Measurements from ENCODE around the gene COG1. TPM values are rescaled to one million over a fixed set of nuclear protein-coding genes. Genes with fewer than 3 reads are reported as not detected.

COG1 gene
- polyA plus RNA-seq, 1 donor, result 36.2 TPM

- Histone ChIP-seq H3K4me1 (ENCODE audit: control insufficient read depth, insufficient read depth, low read length) (peaks cover 12% of the 10 kb centered on the region), H3K36me3 (ENCODE audit: control insufficient read depth, insufficient read depth, low read length) (no peaks in the 10 kb centered on the region), H3K27me3 (ENCODE audit: control insufficient read depth, insufficient read depth, low read length) (peaks cover 6% of the 10 kb centered on the region), H3K27ac (ENCODE audit: low read length) (no peak overlapping the region), H3K4me3 (ENCODE audit: low read length) (no peak overlapping the region), H3K9me3 (ENCODE audit: control insufficient read depth, low read depth, low read length) (no peaks in the 10 kb centered on the region)
- peak in 1 of 2 donors; percentile 51 for DNase-seq
- WGBS (ENCODE audit: insufficient coverage, low lambda C conversion rate), result 41% methylated on average over 2 of the region's 9 CpGs
These were observed 5.6 kb upstream of the COG1 start for GRCh38 chr17:73187203-73187769.

GRCh38 chr17:73188011-73188410 lies 4.8 kb upstream of the COG1 start:
- H3K9me3 ChIP-seq (ENCODE audit: control insufficient read depth, low read depth, low read length), result no peaks in the 10 kb centered on the region
- H3K27ac ChIP-seq (ENCODE audit: low read length), result no peak overlapping the region
- 80% methylated on average over 1 of the region's 1 CpG for WGBS (ENCODE audit: insufficient coverage, low lambda C conversion rate)
- H3K4me1 ChIP-seq (ENCODE audit: control insufficient read depth, insufficient read depth, low read length), result peaks cover 9% of the 10 kb centered on the region
- no peak overlapping the region for H3K4me3 ChIP-seq (ENCODE audit: low read length)
- no peak for DNase-seq
- no peaks in the 10 kb centered on the region for H3K36me3 ChIP-seq (ENCODE audit: control insufficient read depth, insufficient read depth, low read length)
- H3K27me3 ChIP-seq (ENCODE audit: control insufficient read depth, insufficient read depth, low read length), result peaks cover 6% of the 10 kb centered on the region

- WGBS (ENCODE audit: insufficient coverage, low lambda C conversion rate), result 20% methylated on average over 1 of the region's 6 CpGs
- no peaks in the 10 kb centered on the region for H3K9me3 ChIP-seq (ENCODE audit: control insufficient read depth, low read depth, low read length)
- peak; percentile 68 to 73 for DNase-seq
These were observed 3.3 kb upstream of the COG1 start for GRCh38 chr17:73189417-73190099.

GRCh38 chr17:73191443-73192205 lies 1.2 kb upstream of the COG1 start:
- H3K4me1 ChIP-seq (ENCODE audit: control insufficient read depth, insufficient read depth, low read length), result peaks cover 12% of the 10 kb centered on the region
- H3K27me3 ChIP-seq (ENCODE audit: control insufficient read depth, insufficient read depth, low read length), result no peaks in the 10 kb centered on the region
- H3K4me3 ChIP-seq (ENCODE audit: low read length), result peak overlapping the region; percentile 66
- peak in 1 of 2 donors; percentile 58 for DNase-seq
- H3K36me3 ChIP-seq (ENCODE audit: control insufficient read depth, insufficient read depth, low read length), result peaks cover under 1% of the 10 kb centered on the region
- peak overlapping the region; percentile 83 for H3K27ac ChIP-seq (ENCODE audit: low read length)
- WGBS (ENCODE audit: insufficient coverage, low lambda C conversion rate), result 0% methylated on average over 4 of the region's 26 CpGs
- no peaks in the 10 kb centered on the region for H3K9me3 ChIP-seq (ENCODE audit: control insufficient read depth, low read depth, low read length)

More at GRCh38 chr17:73189417-73190099, 3.3 kb upstream of the COG1 start:
- H3K4me3 ChIP-seq (ENCODE audit: low read length), result no peak overlapping the region
- H3K27me3 ChIP-seq (ENCODE audit: control insufficient read depth, insufficient read depth, low read length), result peaks cover 4% of the 10 kb centered on the region
- H3K4me1 ChIP-seq (ENCODE audit: control insufficient read depth, insufficient read depth, low read length), result peaks cover 10% of the 10 kb centered on the region
- no peak overlapping the region for H3K27ac ChIP-seq (ENCODE audit: low read length)
- H3K36me3 ChIP-seq (ENCODE audit: control insufficient read depth, insufficient read depth, low read length), result no peaks in the 10 kb centered on the region

- peaks cover 5% of the 10 kb centered on the region for H3K4me1 ChIP-seq (ENCODE audit: control insufficient read depth, insufficient read depth, low read length)
- H3K27me3 ChIP-seq (ENCODE audit: control insufficient read depth, insufficient read depth, low read length), result no peaks in the 10 kb centered on the region
- no peaks in the 10 kb centered on the region for H3K9me3 ChIP-seq (ENCODE audit: control insufficient read depth, low read depth, low read length)
- peak overlapping the region; percentile 83 for H3K27ac ChIP-seq (ENCODE audit: low read length)
- peaks cover 8% of the 10 kb centered on the region for H3K36me3 ChIP-seq (ENCODE audit: control insufficient read depth, insufficient read depth, low read length)
- peak overlapping the region; percentile 66 for H3K4me3 ChIP-seq (ENCODE audit: low read length)
- WGBS (ENCODE audit: insufficient coverage, low lambda C conversion rate), result no CpG with 5 or more reads among the region's 74 CpGs
- DNase-seq, result peak; percentile 62 to 88
These were observed 505 bp upstream of the COG1 start for GRCh38 chr17:73192206-73192893.

- Histone ChIP-seq H3K27ac (ENCODE audit: low read length) (no peak overlapping the region), H3K27me3 (ENCODE audit: control insufficient read depth, insufficient read depth, low read length) (no peaks in the 10 kb centered on the region), H3K4me3 (ENCODE audit: low read length) (no peak overlapping the region), H3K4me1 (ENCODE audit: control insufficient read depth, insufficient read depth, low read length) (peaks cover 5% of the 10 kb centered on the region), H3K9me3 (ENCODE audit: control insufficient read depth, low read depth, low read length) (no peaks in the 10 kb centered on the region), H3K36me3 (ENCODE audit: control insufficient read depth, insufficient read depth, low read length) (peaks cover 31% of the 10 kb centered on the region)
- no peak for DNase-seq
- WGBS (ENCODE audit: insufficient coverage, low lambda C conversion rate), result 100% methylated on average over 2 of the region's 22 CpGs
These were observed 1.8 kb downstream of the COG1 start for GRCh38 chr17:73194514-73195222.

GRCh38 chr17:73196500-73196899 lies 3.6 kb downstream of the COG1 start:
- H3K27me3 ChIP-seq (ENCODE audit: control insufficient read depth, insufficient read depth, low read length), result no peaks in the 10 kb centered on the region
- peaks cover 5% of the 10 kb centered on the region for H3K4me1 ChIP-seq (ENCODE audit: control insufficient read depth, insufficient read depth, low read length)
- H3K9me3 ChIP-seq (ENCODE audit: control insufficient read depth, low read depth, low read length), result no peaks in the 10 kb centered on the region
- WGBS (ENCODE audit: insufficient coverage, low lambda C conversion rate), result no CpG with 5 or more reads among the region's 13 CpGs
- peaks cover 49% of the 10 kb centered on the region for H3K36me3 ChIP-seq (ENCODE audit: control insufficient read depth, insufficient read depth, low read length)
- H3K27ac ChIP-seq (ENCODE audit: low read length), result peak overlapping the region; percentile 41
- peak; percentile 55 to 58 for DNase-seq
- H3K4me3 ChIP-seq (ENCODE audit: low read length), result no peak overlapping the region

GRCh38 chr17:73197161-73197560 lies 4.3 kb downstream of the COG1 start:
- Histone ChIP-seq H3K27ac (ENCODE audit: low read length) (no peak overlapping the region), H3K36me3 (ENCODE audit: control insufficient read depth, insufficient read depth, low read length) (peaks cover 54% of the 10 kb centered on the region), H3K4me1 (ENCODE audit: control insufficient read depth, insufficient read depth, low read length) (peaks cover 5% of the 10 kb centered on the region), H3K9me3 (ENCODE audit: control insufficient read depth, low read depth, low read length) (no peaks in the 10 kb centered on the region), H3K4me3 (ENCODE audit: low read length) (no peak overlapping the region), H3K27me3 (ENCODE audit: control insufficient read depth, insufficient read depth, low read length) (no peaks in the 10 kb centered on the region)
- WGBS (ENCODE audit: insufficient coverage, low lambda C conversion rate), result no CpG with 5 or more reads among the region's 5 CpGs
- DNase-seq, result no peak

GRCh38 chr17:73198201-73198929 lies 5.5 kb downstream of the COG1 start:
- H3K27ac ChIP-seq (ENCODE audit: low read length), result no peak overlapping the region
- H3K4me3 ChIP-seq (ENCODE audit: low read length), result no peak overlapping the region
- no CpG with 5 or more reads among the region's 9 CpGs for WGBS (ENCODE audit: insufficient coverage, low lambda C conversion rate)
- peaks cover 15% of the 10 kb centered on the region for H3K4me1 ChIP-seq (ENCODE audit: control insufficient read depth, insufficient read depth, low read length)
- H3K9me3 ChIP-seq (ENCODE audit: control insufficient read depth, low read depth, low read length), result no peaks in the 10 kb centered on the region
- H3K27me3 ChIP-seq (ENCODE audit: control insufficient read depth, insufficient read depth, low read length), result no peaks in the 10 kb centered on the region
- peaks cover 62% of the 10 kb centered on the region for H3K36me3 ChIP-seq (ENCODE audit: control insufficient read depth, insufficient read depth, low read length)
- DNase-seq, result no peak
